Muscle of leg (tissue), 11 donors: Measurements from ENCODE around the gene XYLT1. TPM values are rescaled to one million over a fixed set of nuclear protein-coding genes. Genes with fewer than 3 reads are reported as not detected.
A peak's percentile ranks its signal among the peaks of the same experiment; 100 is the strongest.

Experiments used
- DNase-seq: peaks from one replicate; pipeline ENCODE4 v3.0.0; 2013
- H3K27ac ChIP-seq: one replicate; pipeline ENCODE4 v1.5.1; 2013; ENCODE audit warnings: mild to moderate bottlenecking, low read length, control low read depth
- H3K27me3 ChIP-seq: one replicate; pipeline ENCODE4 v1.6.1; 2013; ENCODE audit warnings: low read length; ENCODE audit not compliant: control insufficient read depth, insufficient read depth
- H3K36me3 ChIP-seq: one replicate; pipeline ENCODE4 v1.6.1; 2013; ENCODE audit warnings: low read length; ENCODE audit not compliant: control insufficient read depth, insufficient read depth
- H3K4me1 ChIP-seq: one replicate; pipeline ENCODE4 v1.6.1; 2013; ENCODE audit warnings: low read length; ENCODE audit not compliant: control insufficient read depth, insufficient read depth
- H3K4me3 ChIP-seq: one replicate; pipeline ENCODE4 v1.5.1; 2013; ENCODE audit warnings: low read length, control low read depth
- H3K9me3 ChIP-seq: replicated peaks from 2 replicates; pipeline ENCODE4 v1.6.1; 2013; ENCODE audit warnings: low read depth, low read length; ENCODE audit not compliant: control insufficient read depth
- WGBS: methylation state at CpG from one replicate; pipeline ENCODE4 v1.1.5; 2013; ENCODE audit warnings: missing lambda C conversion rate; ENCODE audit not compliant: insufficient coverage; 5-methylcytosine and 5-hydroxymethylcytosine counted together
- polyA plus RNA-seq, 8 donors: library from polyadenylated mRNA; unstranded; fragments of 120-200 nt; gene quantifications; one replicate each; pipeline versions ENCODE4 v1.2.1 to v1.2.3, GENCODE V29; 2013; ENCODE audit warnings: inconsistent platforms in 1 of 8, low replicate concordance in 1 of 8; ENCODE audit not compliant: insufficient read length in 8 of 8, insufficient read depth in 1 of 8
- total RNA-seq: library from RNA; stranded (reverse); fragments of 120-200 nt; gene quantifications from one replicate; pipeline ENCODE4 v1.2.4, GENCODE V29; 2013

The XYLT1 gene
- total and polyA plus RNA-seq, 9 donors: 4.3 to 9.7 (median 5.3) TPM

- peaks cover 4% of the 10 kb centered on the region for H3K9me3 ChIP-seq
- WGBS: 28% methylated on average over 3 of the region's 8 CpGs
- no peaks in the 10 kb centered on the region for H3K4me1 ChIP-seq
- H3K27ac ChIP-seq: no peak overlapping the region
- H3K4me3 ChIP-seq: no peak overlapping the region
- DNase-seq: no peak
- no peaks in the 10 kb centered on the region for H3K27me3 ChIP-seq
- no peaks in the 10 kb centered on the region for H3K36me3 ChIP-seq
Measured at GRCh38 chr16:17215936-17216335, 254.8 kb downstream of the XYLT1 start.

- Histone ChIP-seq H3K27ac (no peak overlapping the region), H3K36me3 (no peaks in the 10 kb centered on the region), H3K4me1 (no peaks in the 10 kb centered on the region), H3K4me3 (no peak overlapping the region), H3K27me3 (no peaks in the 10 kb centered on the region), H3K9me3 (peaks cover 4% of the 10 kb centered on the region)
- 64% methylated on average over 2 of the region's 2 CpGs for whole genome bisulfite sequencing
- no peak for DNase-seq
Measured at GRCh38 chr16:17215306-17215705, 255.5 kb downstream of the XYLT1 start.

- Histone ChIP-seq H3K27me3 (no peaks in the 10 kb centered on the region), H3K9me3 (peaks cover 4% of the 10 kb centered on the region), H3K4me3 (no peak overlapping the region), H3K36me3 (no peaks in the 10 kb centered on the region), H3K27ac (no peak overlapping the region), H3K4me1 (no peaks in the 10 kb centered on the region)
- DNase-seq: no peak
- WGBS: no CpG with 5 or more reads among the region's 3 CpGs
Measured at GRCh38 chr16:17213974-17214373, 256.8 kb downstream of the XYLT1 start.

- 78% methylated on average over 1 of the region's 2 CpGs for WGBS
- peaks cover 4% of the 10 kb centered on the region for H3K9me3 ChIP-seq
- H3K27ac ChIP-seq: no peak overlapping the region
- H3K4me3 ChIP-seq: no peak overlapping the region
- no peaks in the 10 kb centered on the region for H3K36me3 ChIP-seq
- H3K27me3 ChIP-seq: no peaks in the 10 kb centered on the region
- no peak for DNase-seq
- no peaks in the 10 kb centered on the region for H3K4me1 ChIP-seq
Measured at GRCh38 chr16:17213025-17213424, 257.7 kb downstream of the XYLT1 start.

- Histone ChIP-seq H3K36me3 (no peaks in the 10 kb centered on the region), H3K4me1 (no peaks in the 10 kb centered on the region), H3K4me3 (no peak overlapping the region), H3K27me3 (no peaks in the 10 kb centered on the region), H3K9me3 (peaks cover 4% of the 10 kb centered on the region), H3K27ac (no peak overlapping the region)
- no peak for DNase-seq
- 61% methylated on average over 4 of the region's 6 CpGs for WGBS
Measured at GRCh38 chr16:17212606-17213005, 258.2 kb downstream of the XYLT1 start.

GRCh38 chr16:17211797-17212196 is 259.0 kb downstream of the XYLT1 start:
- Histone ChIP-seq H3K27me3 (no peaks in the 10 kb centered on the region), H3K9me3 (peaks cover 4% of the 10 kb centered on the region), H3K4me1 (no peaks in the 10 kb centered on the region), H3K4me3 (no peak overlapping the region), H3K36me3 (no peaks in the 10 kb centered on the region), H3K27ac (no peak overlapping the region)
- no peak for DNase-seq
- WGBS: 100% methylated on average over 1 of the region's 4 CpGs

GRCh38 chr16:17206712-17207111 is 264.0 kb downstream of the XYLT1 start:
- no peak overlapping the region for H3K27ac ChIP-seq
- no peak for DNase-seq
- H3K4me3 ChIP-seq: no peak overlapping the region
- peaks cover 17% of the 10 kb centered on the region for H3K4me1 ChIP-seq
- H3K9me3 ChIP-seq: no peaks in the 10 kb centered on the region
- H3K36me3 ChIP-seq: no peaks in the 10 kb centered on the region
- no peaks in the 10 kb centered on the region for H3K27me3 ChIP-seq
- no CpG with 5 or more reads among the region's 2 CpGs for WGBS

- Histone ChIP-seq H3K9me3 (no peaks in the 10 kb centered on the region), H3K27ac (no peak overlapping the region), H3K4me3 (no peak overlapping the region), H3K27me3 (no peaks in the 10 kb centered on the region), H3K36me3 (no peaks in the 10 kb centered on the region), H3K4me1 (peaks cover 17% of the 10 kb centered on the region)
- DNase-seq: peak; percentile 19
- WGBS: 70% methylated on average over 3 of the region's 8 CpGs
Measured at GRCh38 chr16:17205279-17206211, 265.2 kb downstream of the XYLT1 start.

- Histone ChIP-seq H3K27ac (no peak overlapping the region), H3K36me3 (no peaks in the 10 kb centered on the region), H3K9me3 (no peaks in the 10 kb centered on the region), H3K27me3 (no peaks in the 10 kb centered on the region), H3K4me1 (peaks cover 17% of the 10 kb centered on the region), H3K4me3 (no peak overlapping the region)
- peak; percentile 25 for DNase-seq
- no CpG with 5 or more reads among the region's 2 CpGs for WGBS
Measured at GRCh38 chr16:17204644-17205043, 266.1 kb downstream of the XYLT1 start.

GRCh38 chr16:17204206-17204605 is 266.6 kb downstream of the XYLT1 start:
- Histone ChIP-seq H3K27me3 (no peaks in the 10 kb centered on the region), H3K9me3 (no peaks in the 10 kb centered on the region), H3K4me1 (peaks cover 17% of the 10 kb centered on the region), H3K27ac (no peak overlapping the region), H3K36me3 (no peaks in the 10 kb centered on the region), H3K4me3 (no peak overlapping the region)
- no peak for DNase-seq
- WGBS: no CpG with 5 or more reads among the region's 2 CpGs
